Gastroesophageal sphincter (tissue), 4 donors: ENCODE results near the gene ZNF227. TPM values are rescaled to one million over a fixed set of nuclear protein-coding genes. Genes with fewer than 3 reads are reported as not detected.

ENCODE experiments used
- ATAC-seq: fragments of 150-250 bp; one replicate; pipeline ENCODE4 v1.9.1; 2016; ENCODE audit warnings: mild to moderate bottlenecking, moderate library complexity
- H3K27ac ChIP-seq, 4 donors: fragments of 200-600 bp; sonication (generic) in 3 of 4; 1 replicate in 3 of 4; 2 replicates in 1 of 4; pipeline ENCODE4 v1.5.1; 2016 to 2019
- H3K27me3 ChIP-seq: fragments of 200-600 bp; sonication (generic); one replicate; pipeline ENCODE4 v1.5.1; 2019
- H3K36me3 ChIP-seq, 2 donors: fragments of 200-600 bp; sonication (generic); one replicate each; pipeline ENCODE4 v1.5.1; 2019; ENCODE audit warnings: control low read depth in 1 of 2
- H3K4me1 ChIP-seq, 3 donors: fragments of 200-600 bp; sonication (generic); 1 replicate in 2 of 3; 2 replicates in 1 of 3; pipeline ENCODE4 v1.5.1; 2016 to 2019; ENCODE audit warnings: control low read depth in 2 of 3
- H3K4me3 ChIP-seq, 2 donors: fragments of 200-600 bp; sonication (generic); one replicate each; pipeline ENCODE4 v1.5.1; 2019; ENCODE audit warnings: mild to moderate bottlenecking in 1 of 2, moderate library complexity in 1 of 2
- H3K9me3 ChIP-seq, 3 donors: fragments of 200-600 bp; sonication (generic); one replicate each; pipeline ENCODE4 v1.5.1; 2017 to 2019; ENCODE audit warnings: control low read depth in 2 of 3
- CTCF ChIP-seq, 4 experiments: fragments of 200-600 bp in 2 of 4; fragments of 450-650 bp in 2 of 4; sonication (generic) in 1 of 4; IDR thresholded peaks; one replicate each; pipeline ENCODE4 v1.5.1; 2017 to 2019; ENCODE audit warnings: antibody characterized with exemption in 4 of 4, mild to moderate bottlenecking in 2 of 4, moderate library complexity in 2 of 4
- EP300 ChIP-seq: sonication (generic); formaldehyde crosslinking; IDR thresholded peaks from one replicate; pipeline ENCODE4 v1.6.1; 2017; ENCODE audit warnings: antibody characterized with exemption, mild to moderate bottlenecking
- POLR2A ChIP-seq, 2 donors: fragments of 450-650 bp; IDR thresholded peaks; one replicate each; pipeline ENCODE4 v1.6.1; 2017; ENCODE audit warnings: antibody characterized with exemption in 2 of 2, mild to moderate bottlenecking in 2 of 2, moderate library complexity in 1 of 2
- POLR2AphosphoS5 ChIP-seq: sonication (generic); formaldehyde crosslinking; IDR thresholded peaks from one replicate; pipeline ENCODE4 v1.6.1; 2017; ENCODE audit warnings: antibody characterized with exemption
- WGBS, 2 donors: methylation state at CpG; one replicate each; pipeline ENCODE4 v1.1.5; 2018; ENCODE audit warnings: low coverage in 1 of 2; 5-methylcytosine and 5-hydroxymethylcytosine counted together
- total RNA-seq, 4 donors: library from RNA; depleted of rRNA; stranded (reverse); fragments of >200 nt; gene quantifications; one replicate each; pipeline ENCODE4 v1.1.0, GENCODE V29; 2016

The ZNF227 gene
- total RNA-seq, 4 donors from 2014 or later, result 10.6 to 19.3 (median 14.7) TPM

GRCh38 chr19:44260695-44261446, 48.5 kb downstream of the ZNF227 start:
- H3K36me3 ChIP-seq, result peaks cover 0 to 4% of the 10 kb centered on the region in 2 donors
- peaks cover 0 to 98% (median 6%) of the 10 kb centered on the region in 3 donors for H3K9me3 ChIP-seq
- no peak overlapping the region for H3K4me3 ChIP-seq
- no peak for TF ChIP-seq CTCF (IDR thresholded peaks at IDR 0.05)
- TF ChIP-seq EP300, result no peak
- TF ChIP-seq POLR2A (IDR thresholded peaks at IDR 0.05), result no peak
- TF ChIP-seq POLR2AphosphoS5, result no peak
- H3K27me3 ChIP-seq, result no peaks in the 10 kb centered on the region
- ATAC-seq, result no peak
- 33 to 47% methylated on average over 4 to 5 of the region's 6 CpGs for WGBS, 2 donors
- H3K27ac ChIP-seq, result peak overlapping the region in 1 of 4 donors; percentile 74
- no peaks in the 10 kb centered on the region for H3K4me1 ChIP-seq

GRCh38 chr19:44277331-44277730, 65.0 kb downstream of the ZNF227 start:
- no peak for ATAC-seq
- no peaks in the 10 kb centered on the region for H3K4me1 ChIP-seq
- no peak overlapping the region for H3K27ac ChIP-seq
- H3K27me3 ChIP-seq, result no peaks in the 10 kb centered on the region
- peaks cover 0 to 92% (median 3%) of the 10 kb centered on the region in 3 donors for H3K9me3 ChIP-seq
- H3K36me3 ChIP-seq, result peaks cover 0 to 59% of the 10 kb centered on the region in 2 donors
- no CpG with 5 or more reads among the region's 1 CpG for WGBS, 2 donors
- H3K4me3 ChIP-seq, result no peak overlapping the region
- no peak for TF ChIP-seq EP300
- no peak for TF ChIP-seq POLR2AphosphoS5
- TF ChIP-seq POLR2A (IDR thresholded peaks at IDR 0.05), result no peak
- no peak for TF ChIP-seq CTCF (IDR thresholded peaks at IDR 0.05)

- H3K9me3 ChIP-seq, result peaks cover 0 to 92% (median 3%) of the 10 kb centered on the region in 3 donors
- no peaks in the 10 kb centered on the region for H3K4me1 ChIP-seq
- WGBS, 2 donors, result 90 to 91% methylated on average over 4 of the region's 4 CpGs
- no peaks in the 10 kb centered on the region for H3K27me3 ChIP-seq
- no peak for ATAC-seq
- H3K4me3 ChIP-seq, result no peak overlapping the region
- H3K27ac ChIP-seq, result no peak overlapping the region
- peaks cover 0 to 59% of the 10 kb centered on the region in 2 donors for H3K36me3 ChIP-seq
- TF ChIP-seq CTCF (IDR thresholded peaks at IDR 0.05) (no peak), POLR2A (IDR thresholded peaks at IDR 0.05) (no peak), POLR2AphosphoS5 (no peak), EP300 (no peak)
Measured at GRCh38 chr19:44278181-44278690, 65.9 kb downstream of the ZNF227 start.

- whole genome bisulfite sequencing, 2 donors, result 89% methylated on average over 7 to 9 of the region's 10 CpGs
- Histone ChIP-seq H3K9me3 (peaks cover 0 to 92% (median 6%) of the 10 kb centered on the region in 3 donors), H3K4me1 (no peaks in the 10 kb centered on the region), H3K27ac (no peak overlapping the region), H3K27me3 (no peaks in the 10 kb centered on the region), H3K4me3 (no peak overlapping the region), H3K36me3 (peaks cover 0 to 54% of the 10 kb centered on the region in 2 donors)
- no peak for ATAC-seq
- TF ChIP-seq POLR2A (IDR thresholded peaks at IDR 0.05), result no peak
- no peak for TF ChIP-seq POLR2AphosphoS5
- no peak for TF ChIP-seq EP300
- TF ChIP-seq CTCF (IDR thresholded peaks at IDR 0.05), result no peak
Measured at GRCh38 chr19:44280916-44281315, 68.6 kb downstream of the ZNF227 start.

- H3K27ac ChIP-seq, result no peak overlapping the region
- no peak overlapping the region for H3K4me3 ChIP-seq
- WGBS, 2 donors, result 78 to 89% methylated on average over 1 to 3 of the region's 3 CpGs
- TF ChIP-seq POLR2AphosphoS5, result no peak
- TF ChIP-seq POLR2A (IDR thresholded peaks at IDR 0.05), result no peak
- TF ChIP-seq EP300, result no peak
- TF ChIP-seq CTCF (IDR thresholded peaks at IDR 0.05), result no peak
- no peaks in the 10 kb centered on the region for H3K4me1 ChIP-seq
- H3K27me3 ChIP-seq, result no peaks in the 10 kb centered on the region
- no peak for ATAC-seq
- H3K9me3 ChIP-seq, result peaks cover 0 to 92% (median 8%) of the 10 kb centered on the region in 3 donors
- H3K36me3 ChIP-seq, result peaks cover 3 to 65% of the 10 kb centered on the region in 2 donors
Measured at GRCh38 chr19:44282846-44283245, 70.5 kb downstream of the ZNF227 start.
